K562 (cell line): Measurements from ENCODE around the gene PEAR1. TPM values are rescaled to one million over a fixed set of nuclear protein-coding genes. Genes with fewer than 3 reads are reported as not detected.

Experiments
- BCOR ChIP-seq: fragments of 450-650 bp; IDR thresholded peaks from 2 replicates; pipeline ENCODE4 v1.6.1; 2016
- BDP1 ChIP-seq: IDR thresholded peaks from 3 replicates; pipeline ENCODE4 v1.6.1; 2011; ENCODE audit not compliant: insufficient read length, insufficient read depth
- CCNT2 ChIP-seq: IDR thresholded peaks from 2 replicates; pipeline ENCODE4 v1.6.1; 2011; ENCODE audit warnings: borderline replicate concordance, low read depth, mild to moderate bottlenecking, moderate library complexity, mixed read lengths, low read length; ENCODE audit not compliant: insufficient read length; ENCODE audit errors: extremely low read depth
- CXXC5 ChIP-seq: fragments of 250-450 bp; sonication (Bioruptor Pico); IDR thresholded peaks from 2 replicates; pipeline ENCODE4 v1.8.0; 2022; ENCODE audit warnings: inconsistent platforms, mild to moderate bottlenecking, moderate library complexity
- EP400 ChIP-seq: fragments of 450-650 bp; IDR thresholded peaks from 2 replicates; pipeline ENCODE4 v1.6.1; 2017; ENCODE audit warnings: antibody characterized with exemption, mild to moderate bottlenecking, moderate library complexity
- FOXJ2 ChIP-seq: fragments of 200-800 bp; sonication (Bioruptor generic); IDR thresholded peaks from 2 replicates; pipeline ENCODE4 v1.6.1; 2016; ENCODE audit warnings: missing genetic modification characterization, missing compliant biosample characterization
- FOXK2 ChIP-seq, 2 experiments: fragments of 450-650 bp; IDR thresholded peaks in 1 of 2; conservative IDR thresholded peaks in 1 of 2; 2 replicates each; pipeline ENCODE4 v1.6.1; 2016; ENCODE audit warnings: low read depth in 2 of 2, mild to moderate bottlenecking in 1 of 2
- HLTF ChIP-seq: fragments of 450-650 bp; IDR thresholded peaks from 2 replicates; pipeline ENCODE4 v1.6.1; 2016
- KDM1A ChIP-seq, 2 experiments: fragments of 450-650 bp; IDR thresholded peaks; 2 replicates each; pipeline ENCODE4 v1.6.1; 2016; ENCODE audit warnings: mild to moderate bottlenecking in 2 of 2
- MCM7 ChIP-seq, 2 experiments: fragments of 450-650 bp; IDR thresholded peaks; 2 replicates each; pipeline ENCODE4 v1.6.1; 2016 to 2018
- NCOR1 ChIP-seq: fragments of 450-650 bp; IDR thresholded peaks from 2 replicates; pipeline ENCODE4 v1.6.1; 2016; ENCODE audit warnings: mild to moderate bottlenecking, moderate library complexity
- NFE2L1 ChIP-seq: fragments of 450-650 bp; IDR thresholded peaks from 2 replicates; pipeline ENCODE4 v1.6.1; 2016; ENCODE audit warnings: missing genetic modification characterization, low read depth, mild to moderate bottlenecking, missing compliant biosample characterization, moderate library complexity, borderline replicate concordance
- PHF21A ChIP-seq: fragments of 450-650 bp; IDR thresholded peaks from 2 replicates; pipeline ENCODE4 v1.6.1; 2017; ENCODE audit warnings: low read depth, borderline replicate concordance
- RBM22 ChIP-seq: fragments of 200-400 bp; formaldehyde crosslinking; IDR thresholded peaks from 2 replicates; pipeline ENCODE4 v1.6.1; 2018; ENCODE audit warnings: low read length, low read depth; ENCODE audit not compliant: poor library complexity, severe bottlenecking
- RNF2 ChIP-seq: sonication (generic); IDR thresholded peaks from 2 replicates; pipeline ENCODE4 v1.6.1; 2016
- SAFB2 ChIP-seq: fragments of 200-400 bp; formaldehyde crosslinking; IDR thresholded peaks from 2 replicates; pipeline ENCODE4 v1.6.1; 2018; ENCODE audit warnings: borderline replicate concordance, low read length, low read depth, moderate library complexity; ENCODE audit not compliant: severe bottlenecking
- SMARCC2 ChIP-seq: fragments of 450-650 bp; IDR thresholded peaks from 2 replicates; pipeline ENCODE4 v1.6.1; 2017; ENCODE audit warnings: antibody characterized with exemption, moderate library complexity, mild to moderate bottlenecking, low read depth
- TCF15 ChIP-seq: fragments of 250-450 bp; sonication (Bioruptor Pico); IDR thresholded peaks from 2 replicates; pipeline ENCODE4 v1.8.0; 2022; ENCODE audit warnings: moderate library complexity, mild to moderate bottlenecking, inconsistent platforms
- TCF7 ChIP-seq: sonication (generic); IDR thresholded peaks from 2 replicates; pipeline ENCODE4 v1.6.1; 2016; ENCODE audit warnings: antibody characterized with exemption, borderline replicate concordance
- THRAP3 ChIP-seq: fragments of 450-650 bp; IDR thresholded peaks from 2 replicates; pipeline ENCODE4 v1.6.1; 2016; ENCODE audit warnings: mild to moderate bottlenecking, inconsistent platforms, borderline replicate concordance
- ZBTB5 ChIP-seq: fragments of 450-650 bp; IDR thresholded peaks from 2 replicates; pipeline ENCODE4 v1.6.1; 2017; ENCODE audit warnings: antibody characterized with exemption
- ZNF133 ChIP-seq: fragments of 250-450 bp; sonication (Bioruptor Pico); IDR thresholded peaks from 2 replicates; pipeline ENCODE4 v1.4.0; 2020; ENCODE audit warnings: mild to moderate bottlenecking
- ZNF184 ChIP-seq: sonication (generic); formaldehyde crosslinking; IDR thresholded peaks from 2 replicates; pipeline ENCODE4 v1.5.0; 2020; ENCODE audit warnings: missing genetic modification reagents
- ZNF224 ChIP-seq: sonication (generic); formaldehyde crosslinking; IDR thresholded peaks from 2 replicates; pipeline ENCODE4 v1.8.0; 2022; ENCODE audit warnings: mild to moderate bottlenecking, missing genetic modification reagents
- ZZZ3 ChIP-seq: fragments of 450-650 bp; IDR thresholded peaks from 2 replicates; pipeline ENCODE4 v1.6.1; 2016; ENCODE audit warnings: antibody characterized with exemption, mild to moderate bottlenecking, moderate library complexity
- polyA plus RNA-seq, 8 experiments: library from polyadenylated mRNA; depleted of rRNA in 4 of 8; stranded (reverse) in 5 of 8; unstranded in 3 of 8; fragments of >200 nt; fragmentation: Nextera tagmentation in 2 of 8; fragmentation: Illumina TruSeq in 1 of 8; extraction: Ambion mirVana in 2 of 8; extraction: Trizol in 1 of 8; gene quantifications; 2 replicates each; pipeline versions ENCODE4 v1.2.1 to v1.2.3, GENCODE V29; 2011 to 2014; ENCODE audit warnings: inconsistent platforms in 1 of 8, missing spikeins in 1 of 8
- total RNA-seq, 7 experiments: library from RNA; depleted of rRNA in 6 of 7; stranded (reverse); fragments of >200 nt in 6 of 7; fragmentation: Illumina TruSeq in 2 of 7; extraction: Trizol in 2 of 7; gene quantifications; 2 replicates each; pipeline versions ENCODE4 v1.2.1 to v1.2.3, GENCODE V29; 2011 to 2021; ENCODE audit warnings: low replicate concordance in 1 of 7
- TF ChIP-seq, protein P1 (sequence below): fragments of 250-450 bp; sonication (Bioruptor Pico); IDR thresholded peaks from 2 replicates; pipeline ENCODE4 v1.8.0; 2022; ENCODE audit warnings: moderate library complexity, mild to moderate bottlenecking, inconsistent platforms

PEAR1 gene
- total and polyA plus RNA-seq, 9 of the 15 experiments (the other 6 are each of a cell fraction or from before 2014, with no cell fraction given): 0.87 to 13.9 (median 6.1) TPM

DNA sequence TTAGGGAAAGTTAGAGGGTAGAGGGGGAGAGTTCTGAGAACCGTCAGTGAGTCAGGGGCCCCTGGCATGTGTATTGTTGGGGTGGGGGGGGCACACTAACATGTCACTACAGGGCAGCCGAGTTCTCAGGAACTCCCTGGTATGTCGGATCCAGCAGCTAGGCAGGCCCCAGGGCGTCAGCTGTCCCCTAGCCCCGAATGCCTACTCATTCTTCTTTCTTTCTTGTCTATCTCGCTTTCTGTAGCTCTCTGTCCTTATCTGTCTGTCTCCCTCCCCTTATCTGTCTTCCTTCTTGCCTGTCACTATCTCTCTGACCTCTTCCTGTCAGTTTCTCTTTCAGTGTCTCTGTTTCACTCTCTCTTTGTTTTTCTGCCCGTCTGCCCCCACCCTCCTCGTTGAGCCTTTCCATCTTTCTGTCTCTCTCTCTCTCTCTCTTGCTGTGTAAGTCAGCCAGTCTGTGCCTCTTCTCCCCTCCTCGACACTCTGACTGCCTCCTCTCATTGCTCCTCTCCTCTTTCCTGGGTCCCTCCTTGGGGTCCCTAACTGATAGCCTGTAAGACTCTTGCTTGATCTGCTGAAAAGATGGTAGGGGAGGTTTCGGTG is 30.4 kb upstream of the PEAR1 start (continued):
- TF ChIP-seq TCF15 (CRISPR knock-in tag) (peak; percentile 74; the same call in 1 of the 2 replicates), CCNT2 (no peak), PHF21A (peak; percentile 46; the same call in 1 of the 2 replicates), MCM7 (IDR thresholded peaks at IDR 0.05) (peak; percentile 37 to 68; a peak in 1 of 4 replicates), ZZZ3 (no peak), NFE2L1 (tag) (no peak), ZNF224 (CRISPR knock-in tag) (no peak), ZNF133 (no peak), BCOR (peak; percentile 97), RNF2 (peak; percentile 92; the same call in 1 of the 2 replicates), EP400 (peak; percentile 69; the same call in 1 of the 2 replicates), ZBTB5 (peak; percentile 50; the same call in 1 of the 2 replicates), NCOR1 (peak; percentile 93), TCF7 (0 out of 2 replicates have a peak, but pooled peaks have one; percentile 38), CXXC5 (peak; percentile 58), SAFB2 (no peak), FOXJ2 (tag) (no peak), BDP1 (no peak), ZNF184 (no peak), HLTF (peak; percentile 94), SMARCC2 (peak; percentile 75; the same call in 1 of the 2 replicates), RBM22 (no peak), KDM1A (IDR thresholded peaks at IDR 0.05) (peak; percentile 82 to 86), FOXK2 (conservative IDR thresholded peaks at IDR 0.05 in 1 of 2, IDR thresholded peaks at IDR 0.05 in 1 of 2; ENCODE audit: low read depth in 2 of 2) (peak; percentile 61 to 86; a peak in 3 of 4 replicates), THRAP3 (0 out of 2 replicates have a peak, but pooled peaks have one; percentile 64)
- TF ChIP-seq, protein P1, sequence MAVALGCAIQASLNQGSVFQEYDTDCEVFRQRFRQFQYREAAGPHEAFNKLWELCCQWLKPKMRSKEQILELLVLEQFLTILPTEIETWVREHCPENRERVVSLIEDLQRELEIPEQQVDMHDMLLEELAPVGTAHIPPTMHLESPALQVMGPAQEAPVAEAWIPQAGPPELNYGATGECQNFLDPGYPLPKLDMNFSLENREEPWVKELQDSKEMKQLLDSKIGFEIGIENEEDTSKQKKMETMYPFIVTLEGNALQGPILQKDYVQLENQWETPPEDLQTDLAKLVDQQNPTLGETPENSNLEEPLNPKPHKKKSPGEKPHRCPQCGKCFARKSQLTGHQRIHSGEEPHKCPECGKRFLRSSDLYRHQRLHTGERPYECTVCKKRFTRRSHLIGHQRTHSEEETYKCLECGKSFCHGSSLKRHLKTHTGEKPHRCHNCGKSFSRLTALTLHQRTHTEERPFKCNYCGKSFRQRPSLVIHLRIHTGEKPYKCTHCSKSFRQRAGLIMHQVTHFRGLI (CRISPR knock-in tag): peak; percentile 64; the same call in 1 of the 2 replicates
